HG03097 (cell line): ENCODE data around the gene SCUBE1.

ENCODE experiments used
- ATAC-seq: cut with Tn5 transposase; IDR thresholded peaks from one replicate; pipeline ENCODE4 v1.9.1; 2021; ENCODE audit not compliant: unreplicated experiment, low FRiP score

SCUBE1 gene

GRCh38 chr22:43206509-43207161, 136.5 kb downstream of the SCUBE1 start:
- no peak for ATAC-seq

- no peak for ATAC-seq
Measured at GRCh38 chr22:43205748-43206508, 137.2 kb downstream of the SCUBE1 start.

GRCh38 chr22:43205261-43205691, 137.9 kb downstream of the SCUBE1 start:
- ATAC-seq, result no peak

- no peak for ATAC-seq
Measured at GRCh38 chr22:43203471-43203981, 139.6 kb downstream of the SCUBE1 start.

GRCh38 chr22:43202756-43203410, 140.3 kb downstream of the SCUBE1 start:
- no peak for ATAC-seq

GRCh38 chr22:43202326-43202725, 140.8 kb downstream of the SCUBE1 start:
- ATAC-seq, result no peak

- no peak for ATAC-seq
Measured at GRCh38 chr22:43201486-43202219, 141.5 kb downstream of the SCUBE1 start.

GRCh38 chr22:43200555-43200954, 142.6 kb downstream of the SCUBE1 start:
- ATAC-seq, result no peak

GRCh38 chr22:43200031-43200430, 143.1 kb downstream of the SCUBE1 start:
- no peak for ATAC-seq

GRCh38 chr22:43199541-43199940, 143.6 kb downstream of the SCUBE1 start:
- ATAC-seq, result no peak

GRCh38 chr22:43198936-43199335, 144.2 kb downstream of the SCUBE1 start:
- ATAC-seq, result no peak

- no peak for ATAC-seq
Measured at GRCh38 chr22:43198126-43198525, 145.0 kb downstream of the SCUBE1 start.

GRCh38 chr22:43197271-43197941, 145.8 kb downstream of the SCUBE1 start:
- no peak for ATAC-seq

- no peak for ATAC-seq
Measured at GRCh38 chr22:43191831-43192230, 151.3 kb downstream of the SCUBE1 start.

GRCh38 chr22:43188829-43189545, 154.2 kb downstream of the SCUBE1 start:
- ATAC-seq, result no peak

- peak; percentile 74 for ATAC-seq
Measured at GRCh38 chr22:43187171-43188099, 155.7 kb downstream of the SCUBE1 start.

- ATAC-seq, result peak; percentile 40
Measured at GRCh38 chr22:43186272-43187170, 156.7 kb downstream of the SCUBE1 start, which contains the start of gene TTLL12. Gene TTLL12, minus strand, starts transcription at chr22:43187134. Its CDS starts 65 bp downstream, at chr22:43187069.
